H1 (cell line): ENCODE data around the gene AHI1. TPM values are rescaled to one million over a fixed set of nuclear protein-coding genes. Genes with fewer than 3 reads are reported as not detected.

Source experiments
- NRF1 ChIP-seq: IDR thresholded peaks from 2 replicates; pipeline ENCODE4 v1.6.1; 2011; ENCODE audit warnings: mild to moderate bottlenecking, low read depth, low read length, improper control_type of control experiment
- polyA plus RNA-seq, 7 experiments: library from polyadenylated mRNA; depleted of rRNA in 3 of 7; stranded (reverse) in 5 of 7; unstranded in 2 of 7; fragments of >200 nt in 5 of 7; fragments of 200-250 nt in 2 of 7; gene quantifications; 1 replicate in 5 of 7; 2 replicates in 1 of 7; 4 replicates in 1 of 7; pipeline versions ENCODE4 v1.2.1 to v1.2.3, GENCODE V29; 2011 to 2013; ENCODE audit warnings: missing spikeins in 2 of 7, mixed read lengths in 2 of 7
- total RNA-seq: library from RNA; stranded (reverse); fragmentation: NEBNext Ultra II Directional; extraction: Animal tissue kit (Norgen Biotek cat#: 25700); gene quantifications from 2 replicates; pipeline ENCODE4 v1.2.1, GENCODE V29; 2021

Gene AHI1
- total and polyA plus RNA-seq, 2 of the 8 experiments (the other 6 are each of a cell fraction or from before 2014, with no cell fraction given) = 4.2 to 19.6 TPM

DNA sequence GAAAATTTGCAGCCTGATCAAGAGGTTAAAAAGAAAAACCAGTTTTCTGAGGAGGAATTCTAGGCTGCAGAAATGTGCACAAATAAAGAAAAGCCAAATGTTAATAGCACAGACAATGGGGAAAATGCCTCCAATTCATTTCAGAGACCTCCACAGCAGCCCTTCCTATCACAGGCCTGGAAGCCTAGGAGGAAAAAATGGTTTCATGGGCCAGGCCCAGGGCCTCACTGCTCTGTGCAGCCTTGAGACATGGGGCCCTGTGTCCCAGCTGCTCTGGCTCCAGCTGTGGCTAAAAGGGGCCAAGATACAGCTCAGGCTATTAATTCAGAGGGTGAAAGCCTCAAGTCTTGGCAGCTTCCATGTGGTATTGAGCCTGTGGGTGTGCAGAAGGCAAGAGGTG is 18.9 kb downstream of the AHI1 start (continued):
- no peak for TF ChIP-seq NRF1
